Cardiac septum (tissue), 1 donor: Measurements from ENCODE around the gene STAB2. TPM values are rescaled to one million over a fixed set of nuclear protein-coding genes. Genes with fewer than 3 reads are reported as not detected.

Experiments
- DNase-seq: peaks from one replicate; pipeline ENCODE4 v3.0.0-alpha.2; 2020; ENCODE audit warnings: low spot score
- intact Hi-C: fragments of 100-400 bp; cut with DNase I; formaldehyde crosslinking; loops from one replicate; pipeline ENCODE4 v1.14.0; 2022
- total RNA-seq: library from RNA; stranded (reverse); fragmentation: NEBNext Ultra II Directional; extraction: Animal tissue kit (Norgen Biotek cat#: 25700); gene quantifications from one replicate; pipeline ENCODE4 v1.2.1, GENCODE V29; 2021
- donor health status: DM: no; HTN: no; CAD: no.

STAB2 gene
- total RNA-seq, 1 donor from 2014 or later, result 0.75 TPM

DNA sequence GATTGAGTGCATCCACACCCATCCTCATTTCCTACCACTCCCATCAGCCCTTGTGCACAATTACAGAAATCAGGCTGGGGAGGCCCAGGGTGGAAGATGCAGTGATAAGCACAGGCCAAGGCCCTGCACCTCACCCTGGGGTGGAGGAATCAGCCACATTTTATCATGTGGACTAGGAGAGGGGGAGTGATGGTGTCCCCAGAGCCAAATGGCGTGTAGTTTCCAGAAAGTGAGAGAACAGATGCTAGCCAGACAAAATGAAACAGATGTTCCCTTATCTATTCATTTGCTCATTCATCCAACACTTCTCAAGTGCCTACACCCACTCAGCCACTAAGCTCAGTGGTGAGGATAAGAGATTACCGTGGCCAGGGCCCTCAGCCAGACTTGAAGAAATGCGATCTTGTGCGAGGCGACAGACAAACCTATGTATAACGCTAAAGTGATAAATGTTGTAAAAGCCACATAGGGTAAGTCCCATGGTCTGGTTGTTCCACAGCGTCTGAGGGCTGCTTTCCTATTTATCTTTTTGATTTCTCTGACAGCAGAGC is 93.6 kb downstream of the STAB2 start:
- DNase-seq, result peak; percentile 79
- intact Hi-C loops, result no loop called here

DNA sequence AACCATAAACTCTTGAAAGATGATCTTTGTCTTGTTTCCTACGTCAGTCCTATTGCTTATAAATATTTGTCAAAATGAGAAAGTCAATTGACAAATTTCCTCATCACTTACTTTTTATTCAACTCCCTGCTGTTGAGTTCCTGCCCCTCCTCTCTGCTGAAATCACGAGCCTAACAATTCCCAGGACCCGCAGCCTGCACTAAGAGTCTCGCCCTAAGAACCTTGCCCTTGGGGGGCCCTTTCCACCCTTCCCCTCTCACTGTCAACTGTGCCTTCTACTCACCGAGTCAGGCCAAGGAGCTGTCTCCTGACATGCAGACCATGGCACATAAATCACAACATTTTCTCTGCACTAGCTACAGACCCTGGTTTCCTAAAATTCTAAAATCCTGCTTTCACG is 99.0 kb downstream of the STAB2 start:
- no peak for DNase-seq
- intact Hi-C loops, result no loop called here

DNA sequence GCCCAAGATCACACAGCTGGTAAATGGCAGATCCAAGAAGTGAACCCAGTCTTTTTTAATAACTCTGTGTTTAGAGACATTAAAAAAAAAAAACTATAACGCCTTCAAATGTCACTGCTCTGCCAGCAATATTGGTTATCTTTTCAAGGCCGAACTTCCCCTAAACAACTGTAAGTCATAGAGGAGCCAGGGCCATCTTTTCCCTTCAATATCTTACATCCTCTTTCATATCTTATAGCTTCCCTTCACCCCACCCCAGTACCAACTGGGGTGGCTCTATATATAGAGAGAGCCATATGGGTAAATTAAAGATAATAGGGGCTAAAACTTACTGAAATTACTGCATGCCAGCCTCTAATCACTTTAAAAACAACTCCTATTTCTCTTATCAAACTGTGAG is 100.2 kb downstream of the STAB2 start:
- intact Hi-C loops, result no loop called here
- no peak for DNase-seq

DNA sequence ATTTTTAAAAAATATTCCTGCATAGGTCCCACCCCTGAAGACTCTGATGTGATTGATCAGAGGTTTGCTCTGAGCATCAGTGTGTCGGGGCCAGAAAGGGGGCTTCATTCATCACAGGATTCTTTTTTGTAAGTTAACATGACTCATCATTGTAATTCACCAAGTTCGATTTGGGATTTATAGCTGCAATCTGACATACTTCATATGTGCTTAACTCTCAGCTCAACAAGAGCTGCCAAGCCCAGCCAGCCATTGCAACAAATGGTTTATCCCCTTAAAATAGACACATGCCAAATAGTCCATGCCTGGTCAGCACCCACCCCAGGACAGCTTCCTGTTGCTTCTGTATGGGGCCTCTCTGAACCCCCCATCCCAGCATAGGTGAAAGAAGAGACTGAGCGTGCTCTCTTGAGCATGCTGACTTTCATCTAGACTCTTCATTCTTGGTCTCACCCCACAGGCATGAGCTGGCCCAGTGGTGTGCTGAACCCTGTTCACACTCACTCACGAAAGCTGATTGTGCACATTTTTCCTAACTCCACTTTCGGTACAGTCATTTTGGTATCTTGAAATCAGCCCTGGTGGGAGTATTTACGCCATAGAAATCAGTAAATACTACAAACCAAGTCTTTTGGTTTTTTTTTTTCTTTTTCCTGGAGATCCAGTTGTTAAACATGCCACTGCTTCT is 101.4 kb downstream of the STAB2 start:
- intact Hi-C loops, result no loop called here
- no peak for DNase-seq

DNA sequence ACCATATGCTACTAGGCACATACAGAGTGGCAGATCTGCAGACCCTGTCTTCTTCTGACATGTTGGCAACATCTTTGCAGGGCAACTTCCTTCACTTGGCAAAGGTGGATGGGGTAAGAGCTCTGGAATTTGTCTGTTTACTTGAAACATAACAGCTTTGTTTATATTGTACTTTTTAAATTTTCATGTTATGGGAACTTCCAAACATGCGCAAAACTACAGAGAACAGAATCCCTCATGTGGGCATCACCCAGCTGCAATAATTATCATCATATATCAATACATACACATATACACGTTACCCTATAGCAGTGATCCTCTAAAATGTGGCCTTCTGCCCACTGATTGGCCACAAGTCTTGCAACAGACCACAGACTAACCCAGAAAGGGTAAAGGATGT is 103.4 kb downstream of the STAB2 start:
- intact Hi-C loops, result no loop called here
- DNase-seq, result no peak

DNA sequence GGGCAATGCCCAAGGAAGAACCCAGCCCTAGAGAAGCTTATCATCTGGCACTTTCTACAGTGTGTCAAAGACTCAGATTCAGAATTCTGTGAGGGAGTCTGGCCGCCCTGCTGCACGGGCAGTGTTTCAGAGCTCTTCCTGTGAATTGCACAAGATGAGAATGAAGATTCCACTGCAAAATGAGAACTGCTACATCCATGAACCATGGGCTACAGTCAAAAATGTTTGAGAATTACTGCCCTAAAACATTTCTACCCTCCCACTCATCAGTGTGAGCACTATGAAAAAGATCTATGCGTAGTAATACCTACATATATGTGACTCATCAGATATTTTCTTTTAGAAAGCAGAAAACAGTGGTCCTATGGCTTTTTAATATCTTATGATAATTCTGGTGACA is 104.0 kb downstream of the STAB2 start:
- no peak for DNase-seq
- intact Hi-C loops, result no loop called here

DNA sequence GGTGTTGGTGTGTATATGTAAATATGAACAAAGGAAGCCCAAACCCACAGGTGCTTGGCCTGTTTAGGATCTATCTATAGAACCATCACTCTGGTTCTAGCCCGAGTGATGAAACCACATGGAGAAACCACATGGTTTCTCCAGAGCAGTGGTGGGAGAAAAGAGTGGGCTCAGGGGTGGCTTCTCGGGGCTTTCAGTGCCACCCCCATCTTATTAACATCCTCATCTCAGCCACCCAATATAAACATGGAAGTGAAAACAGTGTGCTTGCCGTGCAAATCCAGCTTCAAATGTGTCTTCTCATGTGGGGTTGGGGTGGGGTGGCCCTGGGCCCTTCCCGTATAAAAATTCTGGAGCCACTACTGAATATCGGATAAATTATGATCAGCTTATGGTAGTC is 109.0 kb downstream of the STAB2 start:
- intact Hi-C loops, result no loop called here
- DNase-seq, result no peak

DNA sequence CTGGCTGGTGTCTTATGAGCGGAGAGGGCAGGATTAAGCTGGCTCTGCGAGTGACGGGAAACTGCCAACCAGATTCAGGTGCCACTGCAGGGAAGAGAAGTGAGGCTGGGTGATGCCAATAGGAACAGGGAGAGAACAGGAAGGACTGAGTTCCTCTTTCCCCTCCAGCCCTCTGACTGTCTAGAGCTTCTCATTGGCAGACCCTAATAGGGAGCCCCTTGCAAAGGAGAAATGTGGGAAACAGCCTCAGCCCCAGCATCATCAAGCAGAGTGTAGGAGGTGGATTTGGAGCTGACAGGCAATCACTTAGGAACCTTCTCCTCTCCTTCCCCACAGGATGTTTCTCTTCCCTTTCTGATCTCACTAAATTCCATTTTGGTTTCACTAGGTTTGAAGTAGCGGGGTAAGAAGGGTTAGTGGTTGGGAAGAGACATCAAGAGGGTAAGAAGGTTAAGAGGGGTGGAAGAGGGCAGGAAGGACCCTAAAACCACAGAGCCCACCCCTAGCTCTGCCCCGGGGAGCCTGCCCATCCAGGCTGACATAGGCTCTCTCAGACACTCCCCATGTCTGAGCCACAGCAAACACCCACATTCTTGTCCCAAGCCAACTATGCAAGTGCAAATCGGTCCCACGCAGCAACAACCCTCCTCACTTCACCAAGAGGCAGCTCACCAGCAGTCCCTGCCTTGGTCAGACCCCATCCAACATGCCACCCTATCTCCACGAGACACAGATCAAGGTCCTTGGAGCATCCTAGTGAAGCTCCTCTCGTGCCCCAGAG is 111.1 kb downstream of the STAB2 start:
- no peak for DNase-seq
- intact Hi-C loops, result no loop called here

DNA sequence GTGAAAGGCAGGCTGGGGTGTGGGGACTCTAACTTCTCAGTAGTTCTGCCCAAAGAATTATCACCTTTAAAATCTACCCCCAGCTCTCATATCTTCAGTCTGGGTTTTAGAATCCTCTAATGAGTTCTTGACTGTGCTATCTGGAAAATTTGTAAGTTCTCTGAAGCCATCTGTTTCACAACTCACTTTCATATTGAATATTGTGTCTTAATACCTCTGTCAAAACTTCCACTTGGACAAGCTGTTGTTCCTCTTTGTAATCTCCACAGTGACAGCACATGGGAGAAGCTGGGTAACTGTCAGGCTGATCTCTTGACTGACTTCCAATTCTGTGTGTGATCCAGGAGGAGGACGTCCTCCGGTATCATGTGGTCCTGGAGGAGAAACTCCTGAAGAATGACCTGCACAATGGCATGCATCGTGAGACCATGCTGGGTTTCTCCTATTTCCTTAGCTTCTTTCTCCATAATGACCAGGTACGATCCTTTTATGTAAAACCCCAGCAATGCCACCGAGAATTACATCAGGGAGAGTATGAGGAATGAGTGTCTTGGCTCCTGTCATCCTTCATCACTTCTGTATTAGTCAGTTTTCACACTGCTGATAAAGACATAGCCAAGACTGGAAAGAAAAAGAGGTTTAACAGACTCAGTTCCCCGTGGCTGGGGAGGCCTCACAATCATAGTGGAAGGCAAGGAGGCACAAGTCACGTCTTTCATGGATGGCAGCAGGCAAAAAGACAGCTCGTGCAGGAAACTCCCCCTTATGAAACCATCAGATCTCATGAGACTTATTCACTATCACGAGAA is 111.9 kb downstream of the STAB2 start:
- DNase-seq, result no peak
- intact Hi-C loops, result no loop called here

DNA sequence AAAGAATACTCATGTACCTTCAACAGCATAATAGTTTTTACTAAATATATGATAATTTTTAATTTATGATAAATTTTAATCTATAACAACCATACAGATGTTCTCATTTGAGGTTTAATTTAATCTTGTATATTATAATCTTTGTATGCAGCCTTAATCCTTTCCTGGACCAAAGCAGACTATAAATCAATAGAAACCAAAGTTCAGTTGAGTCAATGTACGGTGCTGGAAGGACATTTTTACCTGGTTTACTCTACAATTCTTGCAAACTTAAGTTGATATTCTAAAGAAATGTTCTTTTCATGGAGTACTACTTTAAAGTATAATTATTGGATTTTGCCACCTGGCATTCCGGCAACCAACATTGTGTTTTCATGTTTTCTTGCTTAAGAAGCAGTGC is 118.0 kb downstream of the STAB2 start:
- intact Hi-C loops, result no loop called here
- no peak for DNase-seq

DNA sequence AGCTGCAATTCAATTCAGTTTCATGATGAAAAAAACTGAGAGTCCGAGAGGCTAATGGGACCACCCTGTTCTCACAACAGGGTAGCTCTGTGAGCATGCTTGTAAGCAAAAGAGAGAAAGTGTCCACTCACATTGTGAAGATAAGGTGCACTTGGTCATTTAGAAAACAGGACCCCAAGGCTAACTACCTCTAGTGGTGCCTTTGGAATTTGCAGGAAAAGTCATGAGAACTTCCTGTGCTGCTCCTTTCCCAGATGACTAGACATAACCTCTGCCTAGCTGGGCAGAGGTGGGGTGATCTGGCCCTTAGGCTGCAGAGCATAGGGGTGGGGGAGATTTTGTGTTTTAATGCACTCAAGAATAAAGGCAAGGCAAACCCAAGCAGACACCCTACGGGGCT is 118.9 kb downstream of the STAB2 start:
- intact Hi-C loops, result no loop called here
- DNase-seq, result no peak

DNA sequence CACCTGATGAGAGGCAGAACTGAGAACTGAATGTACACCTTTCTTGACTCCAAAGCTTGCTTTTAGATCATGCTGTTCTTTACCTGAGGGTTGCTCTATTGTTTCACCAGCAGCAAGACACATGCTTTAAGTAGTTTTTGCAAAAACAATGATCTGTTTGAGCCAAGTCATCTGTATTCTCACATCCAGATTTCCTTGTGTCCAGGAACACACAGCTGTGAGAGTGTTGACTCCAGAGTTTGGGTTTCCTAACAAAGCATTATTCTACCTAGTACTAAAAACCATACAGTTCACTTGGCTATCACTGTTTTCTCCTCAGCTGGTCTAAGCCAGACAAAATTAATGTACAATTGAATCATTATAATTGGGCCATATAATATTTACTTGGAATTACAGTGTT is 120.4 kb downstream of the STAB2 start:
- intact Hi-C loops, result no loop called here

DNA sequence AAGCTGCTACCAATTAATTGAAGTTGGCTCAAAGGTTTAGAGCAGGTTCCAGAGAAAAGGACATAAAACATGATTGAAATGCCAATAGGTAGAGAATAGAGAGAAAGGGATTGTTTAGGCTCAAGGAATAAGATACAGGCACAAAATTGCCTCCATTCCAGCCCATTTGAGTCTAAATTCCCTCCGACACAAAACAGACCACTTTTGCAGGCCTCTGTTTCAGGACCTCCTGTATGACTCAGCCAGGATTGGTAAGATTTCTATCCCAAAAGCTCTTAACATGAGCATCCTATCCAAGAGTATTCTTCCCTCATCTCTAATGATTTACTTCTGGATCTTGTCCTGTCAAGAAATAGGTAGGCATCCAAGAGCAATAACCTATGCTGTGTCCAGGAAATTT is 123.5 kb downstream of the STAB2 start:
- no peak for DNase-seq
- intact Hi-C loops, result no loop called here

More for the DNA sequence above, 120.4 kb downstream of the STAB2 start:
- no peak for DNase-seq

DNA sequence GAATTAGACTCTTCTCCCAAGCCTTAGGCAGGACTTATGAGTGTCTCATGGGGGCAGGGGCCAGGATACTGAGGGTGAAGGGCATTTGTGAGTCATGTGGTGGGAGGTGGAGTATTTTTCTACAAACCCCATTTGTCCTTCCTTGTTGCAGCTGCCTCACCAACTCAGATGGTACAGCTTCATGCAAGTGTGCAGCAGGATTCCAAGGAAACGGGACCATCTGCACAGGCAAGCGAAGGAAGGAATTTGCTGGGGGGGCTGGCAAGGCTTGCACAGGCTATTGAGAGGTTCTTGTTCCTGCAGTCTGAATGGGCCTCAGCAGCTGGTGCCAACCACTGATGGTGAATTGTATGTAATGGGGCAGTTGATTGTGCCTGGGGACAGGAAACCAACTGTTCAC is 125.1 kb downstream of the STAB2 start:
- intact Hi-C loops, result no loop called here

DNA sequence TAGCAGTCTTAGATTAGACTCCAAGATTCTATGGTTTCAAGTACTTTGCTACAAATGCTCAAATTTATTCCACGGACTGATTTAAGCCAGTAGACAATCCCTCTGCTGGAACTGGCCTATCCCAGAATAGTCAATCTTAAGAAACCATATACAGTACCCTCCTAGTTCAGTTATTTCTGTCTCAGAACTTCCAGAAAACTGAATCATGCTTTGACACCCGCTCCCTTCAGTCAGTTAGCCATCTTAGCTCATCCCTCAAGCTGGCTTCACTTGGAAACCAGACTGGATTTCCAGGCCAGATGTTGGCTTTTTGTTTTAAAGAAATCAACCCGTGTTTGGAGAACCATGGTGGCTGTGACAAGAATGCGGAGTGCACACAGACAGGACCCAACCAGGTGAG is 128.4 kb downstream of the STAB2 start:
- intact Hi-C loops, result no loop called here
- no peak for DNase-seq

More for the DNA sequence above, 125.1 kb downstream of the STAB2 start:
- no peak for DNase-seq

DNA sequence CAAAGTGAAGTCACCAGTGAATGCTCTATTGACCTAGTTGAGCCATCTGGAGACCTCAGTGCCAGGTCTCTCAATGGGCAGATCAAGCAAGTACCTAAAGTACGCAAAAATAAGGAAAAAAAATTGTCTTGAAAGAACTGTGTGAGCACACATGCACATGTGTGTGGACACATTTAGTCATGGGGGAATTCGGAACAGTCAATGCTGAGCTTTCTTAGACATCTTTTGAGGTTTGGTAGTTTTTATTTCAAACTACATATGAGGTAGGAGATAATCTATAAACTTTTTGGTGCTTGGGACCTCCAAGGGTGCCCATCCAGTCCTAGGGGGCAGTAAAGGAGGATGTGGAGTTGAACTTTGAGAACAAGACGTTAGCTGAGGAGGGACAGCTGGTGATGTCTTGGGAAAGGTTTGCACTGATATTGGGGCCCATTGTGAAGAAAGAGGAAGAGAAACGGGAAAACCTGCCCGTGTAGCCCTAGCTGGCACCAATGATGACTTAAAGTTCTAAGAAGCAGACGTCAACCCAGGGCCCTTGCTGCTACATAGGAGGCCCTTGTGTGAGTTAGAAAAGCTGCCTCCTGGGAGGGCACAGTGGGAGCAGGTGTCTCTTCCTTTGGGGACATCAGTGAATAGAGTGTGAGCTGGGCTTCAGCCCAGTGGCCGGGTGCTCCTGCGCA is 129.6 kb downstream of the STAB2 start:
- DNase-seq, result no peak
- intact Hi-C loops, result no loop called here

DNA sequence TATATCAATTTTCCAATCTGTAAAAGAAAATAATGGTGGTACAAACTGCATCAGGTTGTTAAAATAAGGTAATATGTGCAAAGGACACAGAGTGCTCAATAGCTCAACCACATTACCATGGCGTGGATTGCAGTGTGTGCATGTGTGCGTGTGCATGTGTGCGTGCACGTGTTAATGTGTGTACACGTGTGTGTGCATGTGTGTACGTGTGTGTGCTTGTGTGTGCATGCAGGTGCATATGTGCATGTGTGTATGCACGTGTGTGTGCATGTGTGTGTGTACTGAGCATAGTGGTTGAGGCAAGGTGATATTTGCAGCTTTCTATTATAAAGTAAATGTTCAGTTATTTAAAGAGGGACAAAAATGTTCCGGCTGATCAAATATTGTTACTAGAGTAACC is 138.3 kb downstream of the STAB2 start:
- no peak for DNase-seq
- intact Hi-C loops, result no loop called here

DNA sequence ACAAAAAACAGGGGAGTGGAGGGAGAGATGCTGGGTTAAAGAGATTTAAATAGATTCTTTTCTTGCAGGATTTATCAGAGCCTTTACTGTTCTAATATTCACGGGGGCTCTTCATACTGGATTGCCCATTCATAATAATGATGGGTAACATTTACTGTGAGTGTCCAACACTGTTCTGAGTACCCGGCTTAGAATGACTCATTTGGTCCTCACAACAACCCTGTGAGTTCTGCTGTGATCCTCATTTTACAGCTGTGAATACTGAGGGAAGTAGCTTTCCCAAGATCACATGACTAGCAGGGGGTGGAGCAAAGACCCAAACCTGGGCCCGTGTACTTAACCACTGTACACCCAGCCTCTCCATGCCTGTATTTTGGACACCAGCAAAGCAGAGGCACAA is 140.6 kb downstream of the STAB2 start:
- intact Hi-C loops, result no loop called here
- DNase-seq, result no peak

DNA sequence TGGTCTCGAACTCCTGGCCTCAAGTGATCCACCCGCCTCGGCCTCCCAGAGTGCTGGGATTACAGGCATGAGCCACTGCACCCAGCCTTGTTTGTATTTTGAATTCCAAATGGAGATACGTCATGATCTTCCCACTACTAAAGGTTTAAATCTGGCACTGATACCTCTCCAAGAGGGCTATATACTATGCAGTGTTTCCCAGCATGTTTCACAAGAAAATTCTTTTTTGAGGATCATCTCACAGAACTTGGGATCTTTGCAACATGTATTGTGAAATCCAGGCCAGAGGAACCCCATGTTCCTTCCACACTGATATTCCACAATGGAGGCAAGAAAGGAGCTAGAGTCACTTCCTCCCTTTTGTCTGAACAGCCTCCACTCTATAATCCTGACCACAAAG is 141.2 kb downstream of the STAB2 start:
- intact Hi-C loops, result no loop called here
- no peak for DNase-seq

DNA sequence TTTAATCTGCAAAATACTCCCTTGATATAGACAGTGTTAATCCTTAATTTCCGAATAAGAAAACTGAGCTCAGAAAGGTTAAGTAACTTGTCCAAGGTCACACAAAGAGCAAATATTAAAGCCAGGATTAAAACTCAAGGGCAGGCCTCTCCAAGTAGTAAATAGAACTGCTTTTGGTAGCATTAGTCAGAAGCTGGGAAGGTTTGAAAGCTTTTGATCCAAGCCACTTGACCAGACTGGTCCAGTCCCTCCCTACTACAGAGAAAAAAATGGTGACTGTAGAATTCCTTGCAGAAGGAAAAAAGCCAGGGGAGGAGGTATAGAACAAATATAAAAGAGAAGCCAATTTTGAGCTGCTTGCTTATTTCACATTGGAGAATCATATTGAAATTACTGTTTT is 142.4 kb downstream of the STAB2 start:
- no peak for DNase-seq
- intact Hi-C loops, result no loop called here
